GM12875 (cell line): Measurements from ENCODE around the gene HMCN1.

ENCODE experiments used
- H3K4me3 ChIP-seq: one replicate; pipeline ENCODE4 v1.5.1; 2011; ENCODE audit warnings: low read depth, low read length, control low read depth
- TF ChIP-seq, protein P1 (sequence below): IDR thresholded peaks from 2 replicates; pipeline ENCODE4 v1.5.1; 2011; ENCODE audit warnings: low read depth, mild to moderate bottlenecking, control low read depth, inconsistent platforms, low read length, moderate library complexity, borderline replicate concordance; ENCODE audit not compliant: insufficient read depth

The HMCN1 gene

DNA sequence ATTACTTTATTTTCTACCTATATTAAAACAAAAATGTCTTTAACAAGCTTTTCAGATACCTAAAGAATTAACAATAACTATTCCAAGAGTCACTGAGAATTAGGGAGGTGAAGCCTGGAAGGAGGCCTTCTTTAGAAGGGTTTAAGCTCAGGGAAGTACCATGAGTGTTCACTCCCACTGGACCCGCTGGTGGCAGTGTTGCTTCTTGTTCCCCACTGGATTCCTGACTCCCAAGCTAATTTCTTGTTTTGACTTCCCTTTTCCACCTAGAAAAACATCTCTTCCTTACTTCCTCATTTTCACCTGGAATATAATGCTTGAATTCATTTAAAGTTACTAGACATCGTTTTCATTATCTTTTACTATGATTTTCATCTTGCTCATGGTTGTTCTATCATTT is 264.2 kb downstream of the HMCN1 start:
- H3K4me3 ChIP-seq: no peak overlapping the region
- TF ChIP-seq, protein P1, sequence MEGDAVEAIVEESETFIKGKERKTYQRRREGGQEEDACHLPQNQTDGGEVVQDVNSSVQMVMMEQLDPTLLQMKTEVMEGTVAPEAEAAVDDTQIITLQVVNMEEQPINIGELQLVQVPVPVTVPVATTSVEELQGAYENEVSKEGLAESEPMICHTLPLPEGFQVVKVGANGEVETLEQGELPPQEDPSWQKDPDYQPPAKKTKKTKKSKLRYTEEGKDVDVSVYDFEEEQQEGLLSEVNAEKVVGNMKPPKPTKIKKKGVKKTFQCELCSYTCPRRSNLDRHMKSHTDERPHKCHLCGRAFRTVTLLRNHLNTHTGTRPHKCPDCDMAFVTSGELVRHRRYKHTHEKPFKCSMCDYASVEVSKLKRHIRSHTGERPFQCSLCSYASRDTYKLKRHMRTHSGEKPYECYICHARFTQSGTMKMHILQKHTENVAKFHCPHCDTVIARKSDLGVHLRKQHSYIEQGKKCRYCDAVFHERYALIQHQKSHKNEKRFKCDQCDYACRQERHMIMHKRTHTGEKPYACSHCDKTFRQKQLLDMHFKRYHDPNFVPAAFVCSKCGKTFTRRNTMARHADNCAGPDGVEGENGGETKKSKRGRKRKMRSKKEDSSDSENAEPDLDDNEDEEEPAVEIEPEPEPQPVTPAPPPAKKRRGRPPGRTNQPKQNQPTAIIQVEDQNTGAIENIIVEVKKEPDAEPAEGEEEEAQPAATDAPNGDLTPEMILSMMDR: no peak

DNA sequence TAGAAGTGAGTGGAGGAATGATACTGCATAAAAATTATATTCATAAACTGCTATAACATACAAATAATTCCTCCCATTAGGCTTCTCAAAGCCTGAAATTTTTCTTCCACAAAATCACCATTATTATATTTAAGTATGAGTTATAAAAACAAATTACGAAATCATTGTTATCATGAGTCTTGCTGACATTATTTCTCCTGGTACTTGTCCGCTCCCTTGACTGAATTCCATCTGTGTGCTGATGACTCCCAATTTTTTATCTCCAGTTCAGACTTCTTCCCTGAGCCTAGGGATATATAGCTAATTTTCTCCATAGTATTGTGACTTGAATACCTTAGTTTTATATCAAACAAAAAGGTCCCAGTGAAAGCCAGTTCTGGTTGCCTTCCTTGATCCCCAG is 268.2 kb downstream of the HMCN1 start:
- TF ChIP-seq, protein P1: no peak
- no peak overlapping the region for H3K4me3 ChIP-seq

DNA sequence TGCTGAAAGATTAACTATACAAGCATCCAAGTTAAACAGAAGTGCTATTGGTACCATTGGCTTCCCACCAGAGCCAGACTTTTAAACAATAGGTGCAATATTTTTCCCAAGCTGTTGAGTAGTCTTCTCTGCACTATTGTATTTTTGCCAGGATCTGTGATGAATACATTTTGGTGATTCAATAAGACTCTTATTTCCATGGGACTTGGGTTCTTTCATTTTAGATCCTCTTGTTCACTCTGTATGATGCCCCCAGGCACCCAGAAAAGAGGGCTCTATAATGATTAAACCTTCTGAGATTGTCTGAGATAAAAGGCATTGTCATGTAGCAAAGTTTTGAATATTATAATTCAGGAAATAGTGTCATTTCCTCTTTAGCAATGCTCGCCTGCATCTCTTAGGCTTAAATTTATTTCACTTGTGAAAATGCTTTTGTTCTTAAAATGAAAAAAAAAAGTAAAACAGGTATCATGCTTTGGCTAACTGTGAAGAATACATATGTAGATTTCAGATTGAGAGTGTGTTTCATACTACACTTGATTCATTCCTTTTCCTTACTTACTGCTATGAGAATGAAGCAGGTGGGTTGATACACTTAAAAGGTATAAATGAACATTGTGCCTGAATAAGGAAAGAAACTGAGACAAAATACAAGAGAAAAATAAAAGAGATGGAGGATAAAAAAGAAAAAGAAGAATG is 275.0 kb downstream of the HMCN1 start:
- H3K4me3 ChIP-seq: no peak overlapping the region
- TF ChIP-seq, protein P1: no peak

DNA sequence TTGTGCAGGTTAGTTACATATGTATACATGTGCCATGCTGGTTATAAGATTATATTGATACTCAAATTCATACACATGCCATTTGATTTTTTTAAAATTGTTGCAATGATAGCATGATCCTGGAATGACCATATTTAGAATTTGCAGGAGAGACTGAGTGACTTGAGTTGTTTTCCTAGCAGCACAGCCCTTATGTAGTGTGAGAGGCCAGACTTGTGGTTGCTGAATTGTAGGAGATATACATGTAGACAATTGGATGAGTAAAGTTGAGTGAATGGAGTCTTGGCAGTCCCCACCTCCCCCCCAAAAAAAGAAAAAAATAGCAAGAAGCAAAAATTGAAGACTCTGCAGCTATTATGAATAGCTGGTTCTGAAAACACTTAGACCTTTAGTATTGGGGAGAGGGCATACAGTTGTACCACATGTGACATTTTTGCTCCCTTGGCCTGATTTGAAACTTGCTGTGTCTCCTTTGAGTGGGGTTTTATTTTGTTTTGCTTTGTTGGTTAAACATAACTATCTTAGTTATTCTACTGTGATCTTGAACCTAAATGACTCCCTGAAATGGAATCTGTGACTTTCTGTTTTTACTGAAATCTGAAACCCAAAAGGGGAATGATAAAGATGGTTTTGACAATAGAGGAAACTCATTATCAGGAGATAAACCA is 280.3 kb downstream of the HMCN1 start:
- TF ChIP-seq, protein P1: no peak
- no peak overlapping the region for H3K4me3 ChIP-seq

DNA sequence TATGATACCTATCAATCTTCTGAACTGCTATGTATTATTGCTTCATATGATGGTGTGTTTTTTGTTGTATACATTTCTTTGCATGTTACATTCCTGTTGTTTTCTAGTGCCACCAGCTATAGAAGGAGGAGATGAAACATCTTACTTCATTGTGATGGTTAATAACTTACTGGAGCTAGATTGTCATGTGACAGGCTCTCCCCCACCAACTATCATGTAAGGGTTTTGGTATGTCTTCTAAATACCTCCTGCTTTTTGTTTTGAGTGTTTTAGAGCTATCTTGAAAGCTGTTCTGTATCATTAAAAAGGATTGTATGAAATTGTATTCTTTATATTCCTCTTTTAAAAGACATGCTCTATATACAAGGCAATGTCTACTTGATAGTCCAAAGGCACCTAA is 282.7 kb downstream of the HMCN1 start:
- TF ChIP-seq, protein P1: no peak
- no peak overlapping the region for H3K4me3 ChIP-seq

DNA sequence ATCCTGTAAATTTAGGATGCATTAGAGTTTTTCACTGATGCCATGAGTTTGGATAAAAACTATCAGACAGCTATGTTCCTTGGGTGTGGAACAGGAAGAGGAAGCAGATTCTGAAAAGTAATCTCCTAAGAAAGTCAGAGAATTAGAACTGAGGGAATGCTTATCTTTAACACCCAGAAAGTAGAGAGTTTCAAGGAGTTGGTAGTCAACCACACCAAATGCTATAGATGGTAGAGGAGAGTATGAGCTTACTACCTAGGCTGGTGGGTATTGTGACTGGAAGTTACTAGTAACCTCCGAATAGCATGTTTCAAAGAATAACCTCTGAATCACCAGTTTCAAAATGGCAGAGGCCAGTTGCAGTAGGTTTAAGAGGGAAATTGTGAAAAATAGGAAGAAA is 288.0 kb downstream of the HMCN1 start:
- TF ChIP-seq, protein P1: no peak
- no peak overlapping the region for H3K4me3 ChIP-seq

DNA sequence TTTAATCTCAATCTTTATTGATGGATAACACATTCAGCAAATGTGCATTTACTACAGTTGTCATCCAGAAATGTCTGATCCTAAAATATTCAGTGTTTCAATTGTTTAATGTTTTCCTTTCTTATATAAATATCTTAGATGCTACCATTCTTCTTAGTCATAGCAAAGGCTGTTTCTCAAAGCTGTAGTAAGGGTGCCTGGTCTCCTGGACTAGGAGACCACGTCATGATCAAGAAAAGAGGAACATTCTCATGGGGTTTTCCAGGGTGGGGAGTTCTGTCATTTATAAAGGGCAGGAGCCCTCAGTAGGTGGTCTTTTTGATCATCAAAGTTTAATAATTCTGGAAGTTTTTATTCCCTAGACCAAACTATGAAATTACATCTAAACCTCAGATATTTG is 292.8 kb downstream of the HMCN1 start:
- TF ChIP-seq, protein P1: no peak
- no peak overlapping the region for H3K4me3 ChIP-seq
